H9 (cell line): ENCODE results near the gene NPHP4. TPM values are rescaled to one million over a fixed set of nuclear protein-coding genes. Genes with fewer than 3 reads are reported as not detected.

Experiments used
- DNase-seq: peaks from one replicate; pipeline ENCODE4 v3.0.0-alpha.2; 2017
- H2AFZ ChIP-seq: one replicate; pipeline ENCODE4 v1.6.1; 2013; ENCODE audit warnings: mild to moderate bottlenecking, low read length, control low read depth, moderate library complexity
- H2AK5ac ChIP-seq: 2 replicates; pipeline ENCODE4 v1.6.1; 2013; ENCODE audit warnings: low read length, control low read depth, mixed read lengths; ENCODE audit not compliant: insufficient read length
- H2BK120ac ChIP-seq: one replicate; pipeline ENCODE4 v1.6.1; 2013; ENCODE audit warnings: low read depth, mild to moderate bottlenecking, low read length, control low read depth, inconsistent platforms; ENCODE audit not compliant: poor library complexity, severe bottlenecking
- H2BK12ac ChIP-seq: 2 replicates; pipeline ENCODE4 v1.6.1; 2013; ENCODE audit warnings: low read length, control low read depth, mixed read lengths, low read depth; ENCODE audit not compliant: insufficient read length
- H2BK15ac ChIP-seq: 2 replicates; pipeline ENCODE4 v1.6.1; 2013; ENCODE audit warnings: low read depth, low read length, control low read depth
- H2BK20ac ChIP-seq: one replicate; pipeline ENCODE4 v1.6.1; 2013; ENCODE audit warnings: low read depth, mild to moderate bottlenecking, low read length, control low read depth, inconsistent platforms; ENCODE audit not compliant: poor library complexity, severe bottlenecking
- H2BK5ac ChIP-seq: 2 replicates; pipeline ENCODE4 v1.6.1; 2013; ENCODE audit warnings: low read length, control low read depth, mixed read lengths; ENCODE audit not compliant: insufficient read length
- H3K14ac ChIP-seq: 2 replicates; pipeline ENCODE4 v1.6.1; 2013; ENCODE audit warnings: low read length, control low read depth; ENCODE audit not compliant: insufficient read depth
- H3K18ac ChIP-seq: 2 replicates; pipeline ENCODE4 v1.6.1; 2013; ENCODE audit warnings: low read depth, mild to moderate bottlenecking, mixed read lengths, low read length, control low read depth; ENCODE audit not compliant: insufficient read length
- H3K23ac ChIP-seq: 2 replicates; pipeline ENCODE4 v1.6.1; 2013; ENCODE audit warnings: low read length, control low read depth, mixed read lengths, low read depth; ENCODE audit not compliant: insufficient read length
- H3K23me2 ChIP-seq: 2 replicates; pipeline ENCODE4 v1.6.1; 2013; ENCODE audit warnings: low read depth, mild to moderate bottlenecking, mixed read lengths, low read length, control low read depth; ENCODE audit not compliant: insufficient read length, poor library complexity, severe bottlenecking
- H3K27ac ChIP-seq: 2 replicates; pipeline ENCODE4 v1.5.1; 2013; ENCODE audit warnings: low read length, control low read depth, mixed read lengths, low read depth; ENCODE audit not compliant: insufficient read length
- H3K27me3 ChIP-seq: 2 replicates; pipeline ENCODE4 v1.6.1; 2013; ENCODE audit warnings: low read length, control low read depth, inconsistent platforms; ENCODE audit not compliant: insufficient read depth
- H3K4ac ChIP-seq: 2 replicates; pipeline ENCODE4 v1.6.1; 2013; ENCODE audit warnings: low read depth, mild to moderate bottlenecking, control low read depth, inconsistent platforms, low read length, moderate library complexity
- H3K4me1 ChIP-seq: 2 replicates; pipeline ENCODE4 v1.6.1; 2013; ENCODE audit warnings: low read length, control low read depth, inconsistent platforms; ENCODE audit not compliant: insufficient read depth
- H3K4me2 ChIP-seq: 2 replicates; pipeline ENCODE4 v1.6.1; 2013; ENCODE audit warnings: low read length, control low read depth, mixed read lengths; ENCODE audit not compliant: insufficient read length, insufficient read depth
- H3K56ac ChIP-seq: 2 replicates; pipeline ENCODE4 v1.6.1; 2013; ENCODE audit warnings: low read depth, mild to moderate bottlenecking, mixed read lengths, low read length, control low read depth; ENCODE audit not compliant: insufficient read length
- H3K79me1 ChIP-seq: 2 replicates; pipeline ENCODE4 v1.6.1; 2013; ENCODE audit warnings: low read depth, mild to moderate bottlenecking, moderate library complexity, low read length, control low read depth, inconsistent platforms; ENCODE audit not compliant: insufficient read depth, poor library complexity, severe bottlenecking
- H3K79me2 ChIP-seq: 2 replicates; pipeline ENCODE4 v1.6.1; 2013; ENCODE audit warnings: low read length, control low read depth, inconsistent platforms; ENCODE audit not compliant: insufficient read depth
- H3K9ac ChIP-seq: 2 replicates; pipeline ENCODE4 v1.6.1; 2013; ENCODE audit warnings: low read length, control low read depth, mixed read lengths; ENCODE audit not compliant: insufficient read length; ENCODE audit errors: extremely low read depth
- H3K9me3 ChIP-seq: one replicate; pipeline ENCODE4 v1.6.1; 2013; ENCODE audit warnings: low read depth, low read length, inconsistent platforms; ENCODE audit not compliant: control insufficient read depth
- H3T11ph ChIP-seq: one replicate; pipeline ENCODE4 v1.6.1; 2013; ENCODE audit warnings: mild to moderate bottlenecking, low read length, control low read depth, inconsistent platforms
- H4K20me1 ChIP-seq: one replicate; pipeline ENCODE4 v1.6.1; 2013; ENCODE audit not compliant: control insufficient read depth, insufficient read length, insufficient read depth
- H4K5ac ChIP-seq: 2 replicates; pipeline ENCODE4 v1.6.1; 2013; ENCODE audit warnings: low read depth, mild to moderate bottlenecking, mixed read lengths, low read length, control low read depth; ENCODE audit not compliant: insufficient read length
- H4K8ac ChIP-seq: replicated peaks from 2 replicates; pipeline ENCODE4 v1.6.1; 2013; ENCODE audit warnings: low read length, control low read depth, mixed read lengths, low read depth; ENCODE audit not compliant: insufficient read length
- H4K91ac ChIP-seq: 2 replicates; pipeline ENCODE4 v1.6.1; 2013; ENCODE audit warnings: low read depth, mild to moderate bottlenecking, moderate library complexity, mixed read lengths, low read length, control low read depth; ENCODE audit not compliant: insufficient read length
- H3K27ac Mint-ChIP-seq, 3 experiments: 2 replicates in 2 of 3; 3 replicates in 1 of 3; pipeline ENCODE4 v1.8.0; 2020 to 2021; ENCODE audit warnings: mixed read lengths in 3 of 3, mild to moderate bottlenecking in 1 of 3, moderate library complexity in 1 of 3
- H3K27me3 Mint-ChIP-seq: 2 replicates; pipeline ENCODE4 v1.8.0; 2021; ENCODE audit warnings: low read depth, mild to moderate bottlenecking, moderate library complexity, mixed read lengths
- H3K36me3 Mint-ChIP-seq, 3 experiments: 2 replicates in 2 of 3; 3 replicates in 1 of 3; pipeline ENCODE4 v1.8.0; 2020 to 2021; ENCODE audit warnings: low read depth in 3 of 3, mixed read lengths in 3 of 3; ENCODE audit not compliant: insufficient read depth in 1 of 3
- H3K4me1 Mint-ChIP-seq, 2 experiments: 2 replicates each; pipeline ENCODE4 v1.8.0; 2020; ENCODE audit warnings: mixed read lengths in 2 of 2
- H3K4me3 Mint-ChIP-seq, 2 experiments: 2 replicates in 1 of 2; 3 replicates in 1 of 2; pipeline ENCODE4 v1.8.0; 2020 to 2021; ENCODE audit warnings: mild to moderate bottlenecking in 2 of 2, mixed read lengths in 2 of 2, moderate library complexity in 1 of 2
- H3K9me3 Mint-ChIP-seq, 2 experiments: 2 replicates in 1 of 2; 3 replicates in 1 of 2; pipeline ENCODE4 v1.8.0; 2020; ENCODE audit warnings: mild to moderate bottlenecking in 2 of 2, mixed read lengths in 2 of 2, moderate library complexity in 1 of 2
- WGBS: extraction: QIAGEN DNeasy Blood & Tissue Kit; methylation state at CpG from one replicate; pipeline ENCODE4 v1.1.7; 2013; ENCODE audit warnings: missing lambda C conversion rate, low lambda C conversion rate, mixed read lengths; ENCODE audit not compliant: insufficient read length; ENCODE audit errors: extremely low coverage; 5-methylcytosine and 5-hydroxymethylcytosine counted together
- total RNA-seq: library from RNA; stranded (reverse); gene quantifications from 2 replicates; pipeline ENCODE4 v1.2.1, GENCODE V29; 2021
- TF ChIP-seq, protein P1 (sequence below): fragments of 200-600 bp; sonication (generic); conservative IDR thresholded peaks from 3 replicates; pipeline ENCODE4 v1.8.0; 2021; ENCODE audit warnings: antibody characterized with exemption, mild to moderate bottlenecking

Gene NPHP4
- total RNA-seq, 1 experiment from 2014 or later, result 17.6 TPM

DNA sequence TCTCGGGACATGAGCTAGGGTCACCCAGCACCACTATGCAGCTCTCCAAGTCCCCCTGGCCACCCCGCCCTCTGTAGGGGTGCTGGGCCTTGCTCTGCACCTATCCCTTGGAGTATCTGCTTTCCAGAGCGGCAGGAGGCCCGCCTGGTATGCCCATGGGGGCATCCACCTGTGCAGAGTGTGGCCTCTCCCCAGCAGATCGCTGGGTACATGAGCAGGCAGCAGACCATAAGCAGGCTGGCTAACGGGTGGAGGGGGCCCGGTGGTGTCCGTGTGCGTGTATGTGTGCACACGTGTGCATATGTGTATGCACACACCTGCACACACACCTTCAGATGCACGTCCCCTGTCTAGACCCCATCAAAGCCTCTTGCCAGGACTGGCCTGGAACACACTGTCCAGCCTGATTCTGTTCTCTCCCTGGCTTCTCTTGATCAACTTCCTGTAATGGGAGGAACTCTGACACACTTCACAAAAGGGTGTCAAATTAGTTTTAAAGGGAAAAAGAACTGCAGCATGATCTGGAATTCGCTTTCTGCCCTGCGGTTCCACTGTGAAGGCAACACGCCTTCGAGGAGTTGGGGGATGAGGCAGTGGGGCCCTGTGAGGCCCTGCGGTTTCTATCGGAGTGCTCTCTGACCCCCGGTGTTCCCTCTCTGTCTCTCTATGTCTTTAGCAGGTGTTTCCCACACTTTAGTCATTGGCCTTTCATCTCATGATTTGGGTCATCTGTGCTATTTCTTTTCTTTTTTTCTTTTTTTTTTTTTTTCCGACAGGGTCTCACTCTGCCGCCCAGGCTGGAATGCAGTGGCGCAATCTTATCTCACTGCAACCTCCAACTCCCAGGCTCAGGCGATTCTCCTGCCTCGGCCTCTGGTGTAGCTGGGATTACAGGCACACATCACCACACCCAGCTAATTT is 17.2 kb upstream of the NPHP4 start:
- Histone ChIP-seq H3K27me3 (no peaks in the 10 kb centered on the region), H4K8ac (no peak overlapping the region), H4K5ac (no peak overlapping the region), H3K4me2 (no peak overlapping the region), H3K14ac (no peak overlapping the region), H2AK5ac (no peak overlapping the region), H2BK12ac (no peak overlapping the region), H3K79me1 (no peaks in the 10 kb centered on the region), H2BK120ac (no peak overlapping the region), H3K79me2 (no peaks in the 10 kb centered on the region), H2BK5ac (no peak overlapping the region), H4K20me1 (no peaks in the 10 kb centered on the region), H3K27ac (no peak overlapping the region), H3T11ph (no peak overlapping the region), H3K4me1 (no peaks in the 10 kb centered on the region), H2BK20ac (no peak overlapping the region), H2AFZ (no peak overlapping the region), H3K23ac (no peak overlapping the region), H2BK15ac (no peak overlapping the region), H3K18ac (no peak overlapping the region), H3K23me2 (no peaks in the 10 kb centered on the region), H3K9me3 (no peaks in the 10 kb centered on the region), H4K91ac (no peak overlapping the region), H3K4ac (no peak overlapping the region), H3K9ac (no peak overlapping the region), H3K56ac (no peak overlapping the region)
- no CpG with 5 or more reads among the region's 23 CpGs for WGBS
- TF ChIP-seq, protein P1, sequence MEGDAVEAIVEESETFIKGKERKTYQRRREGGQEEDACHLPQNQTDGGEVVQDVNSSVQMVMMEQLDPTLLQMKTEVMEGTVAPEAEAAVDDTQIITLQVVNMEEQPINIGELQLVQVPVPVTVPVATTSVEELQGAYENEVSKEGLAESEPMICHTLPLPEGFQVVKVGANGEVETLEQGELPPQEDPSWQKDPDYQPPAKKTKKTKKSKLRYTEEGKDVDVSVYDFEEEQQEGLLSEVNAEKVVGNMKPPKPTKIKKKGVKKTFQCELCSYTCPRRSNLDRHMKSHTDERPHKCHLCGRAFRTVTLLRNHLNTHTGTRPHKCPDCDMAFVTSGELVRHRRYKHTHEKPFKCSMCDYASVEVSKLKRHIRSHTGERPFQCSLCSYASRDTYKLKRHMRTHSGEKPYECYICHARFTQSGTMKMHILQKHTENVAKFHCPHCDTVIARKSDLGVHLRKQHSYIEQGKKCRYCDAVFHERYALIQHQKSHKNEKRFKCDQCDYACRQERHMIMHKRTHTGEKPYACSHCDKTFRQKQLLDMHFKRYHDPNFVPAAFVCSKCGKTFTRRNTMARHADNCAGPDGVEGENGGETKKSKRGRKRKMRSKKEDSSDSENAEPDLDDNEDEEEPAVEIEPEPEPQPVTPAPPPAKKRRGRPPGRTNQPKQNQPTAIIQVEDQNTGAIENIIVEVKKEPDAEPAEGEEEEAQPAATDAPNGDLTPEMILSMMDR, result no peak
- no peak for DNase-seq
- peaks cover 0 to 1% (median 0%) of the 10 kb centered on the region in 3 experiments; a peak in 1 of 7 replicates for H3K36me3 Mint-ChIP-seq
- H3K4me3 Mint-ChIP-seq, result no peak overlapping the region
- peak overlapping the region in 2 of 3 experiments; percentile 40 to 70; a peak in 3 of 7 replicates for H3K27ac Mint-ChIP-seq
- H3K27me3 Mint-ChIP-seq, result peaks cover 17% of the 10 kb centered on the region
- no peaks in the 10 kb centered on the region for H3K9me3 Mint-ChIP-seq
- H3K4me1 Mint-ChIP-seq, result peaks cover 3 to 14% of the 10 kb centered on the region in 2 experiments
